HL-60 (cell line): ENCODE data around the gene ADPRHL1.

Experiments
- DNase-seq, 2 experiments: peaks; one replicate each; pipeline ENCODE4 v3.0.0-alpha.2; 2010 to 2020; ENCODE audit warnings: low read depth in 1 of 2, low spot score in 1 of 2
- H3K27ac ChIP-seq: fragments of 250-450 bp; sonication (Bioruptor Pico); replicated peaks from 2 replicates; pipeline ENCODE4 v1.5.1; 2020; ENCODE audit warnings: mild to moderate bottlenecking, moderate library complexity
- H3K27me3 ChIP-seq: fragments of 250-450 bp; sonication (Bioruptor Pico); 2 replicates; pipeline ENCODE4 v1.5.1; 2021; ENCODE audit warnings: mild to moderate bottlenecking, moderate library complexity; ENCODE audit not compliant: insufficient read depth, poor library complexity, severe bottlenecking
- H3K4me3 ChIP-seq: replicated peaks from 2 replicates; pipeline ENCODE4 v1.5.1; 2011; ENCODE audit warnings: mild to moderate bottlenecking, control low read depth, low read length; ENCODE audit not compliant: insufficient read depth
- GABPA ChIP-seq: IDR thresholded peaks from 2 replicates; pipeline ENCODE4 v1.6.1; 2012; ENCODE audit warnings: low read depth
- POLR2AphosphoS5 ChIP-seq: IDR thresholded peaks from 2 replicates; pipeline ENCODE4 v1.6.1; 2012; ENCODE audit warnings: low read depth
- SPI1 ChIP-seq: IDR thresholded peaks from 2 replicates; pipeline ENCODE4 v1.6.1; 2012; ENCODE audit warnings: low read depth, mild to moderate bottlenecking, borderline replicate concordance
- TF ChIP-seq, protein P1 (sequence below): IDR thresholded peaks from one replicate; pipeline ENCODE4 v1.5.1; 2011; ENCODE audit warnings: low read length, control low read depth, inconsistent platforms; ENCODE audit not compliant: insufficient read depth
- TF ChIP-seq, protein P2 (sequence below): IDR thresholded peaks from 2 replicates; pipeline ENCODE4 v1.6.1; 2012; ENCODE audit warnings: low read depth; ENCODE audit not compliant: insufficient replicate concordance

ADPRHL1 gene

GRCh38 chr13:113404366-113404722 lies 48.9 kb downstream of the ADPRHL1 start:
- no peak for DNase-seq
- Histone ChIP-seq H3K4me3 (no peak overlapping the region), H3K27me3 (peaks cover 20% of the 10 kb centered on the region), H3K27ac (no peak overlapping the region)
- TF ChIP-seq POLR2AphosphoS5 (no peak), GABPA (no peak), SPI1 (no peak)
- TF ChIP-seq, protein P1, sequence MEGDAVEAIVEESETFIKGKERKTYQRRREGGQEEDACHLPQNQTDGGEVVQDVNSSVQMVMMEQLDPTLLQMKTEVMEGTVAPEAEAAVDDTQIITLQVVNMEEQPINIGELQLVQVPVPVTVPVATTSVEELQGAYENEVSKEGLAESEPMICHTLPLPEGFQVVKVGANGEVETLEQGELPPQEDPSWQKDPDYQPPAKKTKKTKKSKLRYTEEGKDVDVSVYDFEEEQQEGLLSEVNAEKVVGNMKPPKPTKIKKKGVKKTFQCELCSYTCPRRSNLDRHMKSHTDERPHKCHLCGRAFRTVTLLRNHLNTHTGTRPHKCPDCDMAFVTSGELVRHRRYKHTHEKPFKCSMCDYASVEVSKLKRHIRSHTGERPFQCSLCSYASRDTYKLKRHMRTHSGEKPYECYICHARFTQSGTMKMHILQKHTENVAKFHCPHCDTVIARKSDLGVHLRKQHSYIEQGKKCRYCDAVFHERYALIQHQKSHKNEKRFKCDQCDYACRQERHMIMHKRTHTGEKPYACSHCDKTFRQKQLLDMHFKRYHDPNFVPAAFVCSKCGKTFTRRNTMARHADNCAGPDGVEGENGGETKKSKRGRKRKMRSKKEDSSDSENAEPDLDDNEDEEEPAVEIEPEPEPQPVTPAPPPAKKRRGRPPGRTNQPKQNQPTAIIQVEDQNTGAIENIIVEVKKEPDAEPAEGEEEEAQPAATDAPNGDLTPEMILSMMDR = no peak
- TF ChIP-seq, protein P2, sequence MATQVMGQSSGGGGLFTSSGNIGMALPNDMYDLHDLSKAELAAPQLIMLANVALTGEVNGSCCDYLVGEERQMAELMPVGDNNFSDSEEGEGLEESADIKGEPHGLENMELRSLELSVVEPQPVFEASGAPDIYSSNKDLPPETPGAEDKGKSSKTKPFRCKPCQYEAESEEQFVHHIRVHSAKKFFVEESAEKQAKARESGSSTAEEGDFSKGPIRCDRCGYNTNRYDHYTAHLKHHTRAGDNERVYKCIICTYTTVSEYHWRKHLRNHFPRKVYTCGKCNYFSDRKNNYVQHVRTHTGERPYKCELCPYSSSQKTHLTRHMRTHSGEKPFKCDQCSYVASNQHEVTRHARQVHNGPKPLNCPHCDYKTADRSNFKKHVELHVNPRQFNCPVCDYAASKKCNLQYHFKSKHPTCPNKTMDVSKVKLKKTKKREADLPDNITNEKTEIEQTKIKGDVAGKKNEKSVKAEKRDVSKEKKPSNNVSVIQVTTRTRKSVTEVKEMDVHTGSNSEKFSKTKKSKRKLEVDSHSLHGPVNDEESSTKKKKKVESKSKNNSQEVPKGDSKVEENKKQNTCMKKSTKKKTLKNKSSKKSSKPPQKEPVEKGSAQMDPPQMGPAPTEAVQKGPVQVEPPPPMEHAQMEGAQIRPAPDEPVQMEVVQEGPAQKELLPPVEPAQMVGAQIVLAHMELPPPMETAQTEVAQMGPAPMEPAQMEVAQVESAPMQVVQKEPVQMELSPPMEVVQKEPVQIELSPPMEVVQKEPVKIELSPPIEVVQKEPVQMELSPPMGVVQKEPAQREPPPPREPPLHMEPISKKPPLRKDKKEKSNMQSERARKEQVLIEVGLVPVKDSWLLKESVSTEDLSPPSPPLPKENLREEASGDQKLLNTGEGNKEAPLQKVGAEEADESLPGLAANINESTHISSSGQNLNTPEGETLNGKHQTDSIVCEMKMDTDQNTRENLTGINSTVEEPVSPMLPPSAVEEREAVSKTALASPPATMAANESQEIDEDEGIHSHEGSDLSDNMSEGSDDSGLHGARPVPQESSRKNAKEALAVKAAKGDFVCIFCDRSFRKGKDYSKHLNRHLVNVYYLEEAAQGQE = no peak

GRCh38 chr13:113403255-113404104 lies 49.8 kb downstream of the ADPRHL1 start:
- TF ChIP-seq, protein P1 = no peak
- TF ChIP-seq, protein P2 = no peak
- TF ChIP-seq POLR2AphosphoS5 = no peak
- TF ChIP-seq GABPA = no peak
- TF ChIP-seq SPI1 = no peak
- H3K27ac ChIP-seq = no peak overlapping the region
- no peak for DNase-seq
- peaks cover 20% of the 10 kb centered on the region for H3K27me3 ChIP-seq
- no peak overlapping the region for H3K4me3 ChIP-seq

GRCh38 chr13:113402471-113403254 lies 50.6 kb downstream of the ADPRHL1 start:
- no peak for DNase-seq
- Histone ChIP-seq H3K27ac (no peak overlapping the region), H3K27me3 (peaks cover 18% of the 10 kb centered on the region), H3K4me3 (no peak overlapping the region)
- no peak for TF ChIP-seq SPI1
- TF ChIP-seq, protein P2 = no peak
- TF ChIP-seq, protein P1 = no peak
